ENCODE measurements around the gene CDK1.

- TF ChIP-seq ETV6 (CRISPR knock-in tag; IDR thresholded peaks at IDR 0.05) (no peak), TP53 (CRISPR knock-in tag; IDR thresholded peaks at IDR 0.05) (no peak)
- TF ChIP-seq, protein P1, sequence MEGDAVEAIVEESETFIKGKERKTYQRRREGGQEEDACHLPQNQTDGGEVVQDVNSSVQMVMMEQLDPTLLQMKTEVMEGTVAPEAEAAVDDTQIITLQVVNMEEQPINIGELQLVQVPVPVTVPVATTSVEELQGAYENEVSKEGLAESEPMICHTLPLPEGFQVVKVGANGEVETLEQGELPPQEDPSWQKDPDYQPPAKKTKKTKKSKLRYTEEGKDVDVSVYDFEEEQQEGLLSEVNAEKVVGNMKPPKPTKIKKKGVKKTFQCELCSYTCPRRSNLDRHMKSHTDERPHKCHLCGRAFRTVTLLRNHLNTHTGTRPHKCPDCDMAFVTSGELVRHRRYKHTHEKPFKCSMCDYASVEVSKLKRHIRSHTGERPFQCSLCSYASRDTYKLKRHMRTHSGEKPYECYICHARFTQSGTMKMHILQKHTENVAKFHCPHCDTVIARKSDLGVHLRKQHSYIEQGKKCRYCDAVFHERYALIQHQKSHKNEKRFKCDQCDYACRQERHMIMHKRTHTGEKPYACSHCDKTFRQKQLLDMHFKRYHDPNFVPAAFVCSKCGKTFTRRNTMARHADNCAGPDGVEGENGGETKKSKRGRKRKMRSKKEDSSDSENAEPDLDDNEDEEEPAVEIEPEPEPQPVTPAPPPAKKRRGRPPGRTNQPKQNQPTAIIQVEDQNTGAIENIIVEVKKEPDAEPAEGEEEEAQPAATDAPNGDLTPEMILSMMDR (IDR thresholded peaks at IDR 0.05), result no peak
These were observed 29.8 kb downstream of the CDK1 start for GRCh38 chr10:60808036-60808435.

Data from WTC11 (cell line).